GM12872 (cell line): ENCODE data around the gene JPT2.

Experiments used
- TF ChIP-seq, protein P1 (sequence below): IDR thresholded peaks from 3 replicates; pipeline ENCODE4 v1.5.1; 2011; ENCODE audit warnings: low read depth, mild to moderate bottlenecking, low read length, moderate library complexity; ENCODE audit not compliant: insufficient read depth

Gene JPT2

DNA sequence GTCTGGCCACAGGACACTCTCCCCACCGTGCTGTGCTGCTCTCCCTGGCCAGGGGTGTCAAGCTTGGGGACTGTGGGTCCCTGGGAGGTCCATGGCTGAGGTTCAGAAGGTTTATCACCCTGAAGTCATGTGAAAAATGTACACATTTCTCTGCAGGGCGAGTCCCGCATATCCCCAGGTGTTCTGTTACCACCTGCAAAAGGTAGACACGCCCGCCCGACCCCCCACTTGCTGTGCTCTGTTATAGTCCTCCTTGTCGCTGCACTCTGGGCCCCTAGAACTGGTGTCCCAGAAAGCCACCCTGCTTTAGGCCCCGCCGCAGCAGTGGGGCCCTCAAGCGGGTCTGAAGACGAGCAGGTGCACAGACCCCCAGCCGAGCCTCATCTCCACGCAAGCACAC lies 11.8 kb downstream of the JPT2 start:
- TF ChIP-seq, protein P1, sequence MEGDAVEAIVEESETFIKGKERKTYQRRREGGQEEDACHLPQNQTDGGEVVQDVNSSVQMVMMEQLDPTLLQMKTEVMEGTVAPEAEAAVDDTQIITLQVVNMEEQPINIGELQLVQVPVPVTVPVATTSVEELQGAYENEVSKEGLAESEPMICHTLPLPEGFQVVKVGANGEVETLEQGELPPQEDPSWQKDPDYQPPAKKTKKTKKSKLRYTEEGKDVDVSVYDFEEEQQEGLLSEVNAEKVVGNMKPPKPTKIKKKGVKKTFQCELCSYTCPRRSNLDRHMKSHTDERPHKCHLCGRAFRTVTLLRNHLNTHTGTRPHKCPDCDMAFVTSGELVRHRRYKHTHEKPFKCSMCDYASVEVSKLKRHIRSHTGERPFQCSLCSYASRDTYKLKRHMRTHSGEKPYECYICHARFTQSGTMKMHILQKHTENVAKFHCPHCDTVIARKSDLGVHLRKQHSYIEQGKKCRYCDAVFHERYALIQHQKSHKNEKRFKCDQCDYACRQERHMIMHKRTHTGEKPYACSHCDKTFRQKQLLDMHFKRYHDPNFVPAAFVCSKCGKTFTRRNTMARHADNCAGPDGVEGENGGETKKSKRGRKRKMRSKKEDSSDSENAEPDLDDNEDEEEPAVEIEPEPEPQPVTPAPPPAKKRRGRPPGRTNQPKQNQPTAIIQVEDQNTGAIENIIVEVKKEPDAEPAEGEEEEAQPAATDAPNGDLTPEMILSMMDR = no peak

DNA sequence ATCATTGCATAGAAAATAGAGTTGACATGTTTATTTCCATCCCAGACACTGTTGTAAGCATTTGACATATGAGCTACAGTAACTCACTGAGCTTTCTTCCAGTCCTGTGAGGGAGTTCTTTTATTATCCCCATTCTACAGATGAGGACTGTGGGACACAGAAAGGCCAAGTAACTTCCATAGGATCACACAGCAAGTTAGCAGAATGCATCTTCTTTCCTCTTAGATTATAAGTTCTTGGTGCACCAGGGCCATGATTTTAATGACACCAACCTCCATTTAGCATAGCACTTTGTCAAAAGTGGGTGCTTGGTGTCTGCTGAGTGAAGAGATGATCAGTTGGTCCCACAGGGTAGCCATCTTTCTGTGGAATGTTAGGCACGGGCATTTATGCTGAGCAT lies 12.7 kb downstream of the JPT2 start:
- TF ChIP-seq, protein P1 = no peak

DNA sequence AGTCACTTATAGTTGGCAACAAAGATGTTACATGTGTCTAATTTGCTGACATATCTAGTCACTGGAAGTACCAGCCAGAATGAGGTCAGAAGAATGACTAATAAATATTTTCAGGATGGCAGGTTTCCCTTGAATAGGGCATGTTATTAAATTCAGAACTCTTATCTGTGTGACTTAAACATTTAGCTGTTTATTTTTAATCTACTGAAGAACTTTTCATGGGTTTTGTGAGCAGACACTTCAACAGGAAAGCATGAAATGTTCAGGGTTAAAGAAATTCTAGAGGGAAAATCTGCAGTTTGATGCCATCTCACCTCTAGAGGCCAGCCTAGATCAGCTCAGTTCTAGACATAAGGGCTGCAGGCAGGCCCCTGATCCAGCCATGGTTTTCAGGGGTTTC lies 13.2 kb downstream of the JPT2 start:
- TF ChIP-seq, protein P1 = 0 out of 3 replicates have a peak, but pooled peaks have one; percentile 2

DNA sequence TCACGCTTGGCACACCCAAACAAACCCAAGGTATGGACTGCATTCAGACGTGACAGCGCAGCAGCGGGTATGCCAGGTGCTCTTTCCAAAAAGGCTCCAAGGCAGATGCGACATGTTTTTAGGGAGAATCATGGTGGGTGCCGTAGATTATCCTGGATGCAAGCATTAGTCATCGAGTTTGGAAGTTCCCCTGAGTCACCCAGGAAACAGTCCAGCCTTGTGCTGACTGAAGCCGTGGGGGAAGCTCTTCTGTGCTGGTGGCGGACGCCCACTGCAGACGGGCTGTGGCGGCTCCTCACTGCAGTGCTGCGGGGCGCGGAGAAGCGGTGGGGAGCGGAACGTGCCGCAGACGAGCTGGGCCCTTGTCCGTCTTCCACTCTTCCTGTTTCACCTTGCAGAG lies 13.9 kb downstream of the JPT2 start:
- TF ChIP-seq, protein P1 = no peak

- TF ChIP-seq, protein P1 = no peak
These were observed 18.8 kb downstream of the JPT2 start for GRCh38 chr16:1696863-1697262.

- TF ChIP-seq, protein P1 = no peak
These were observed 20.6 kb downstream of the JPT2 start for GRCh38 chr16:1698680-1699079.

DNA sequence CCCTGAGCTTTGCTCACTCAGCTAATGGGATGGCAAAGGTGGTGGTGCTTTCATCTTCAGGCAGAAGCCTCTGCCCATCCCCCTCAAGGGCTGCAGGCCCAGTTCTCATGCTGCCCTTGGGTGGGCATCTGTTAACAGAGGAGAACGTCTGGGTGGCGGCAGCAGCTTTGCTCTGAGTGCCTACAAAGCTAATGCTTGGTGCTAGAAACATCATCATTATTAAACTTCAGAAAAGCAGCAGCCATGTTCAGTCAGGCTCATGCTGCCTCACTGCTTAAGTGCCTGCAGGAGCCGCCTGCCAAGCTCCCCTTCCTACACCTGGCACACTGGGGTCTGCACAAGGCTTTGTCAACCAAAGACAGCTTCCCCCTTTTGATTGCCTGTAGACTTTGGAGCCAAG lies 22.2 kb downstream of the JPT2 start:
- TF ChIP-seq, protein P1 = no peak
